Activated naive CD4-positive, alpha-beta T cell treated with anti-CD3 and anti-CD28 coated beads, Interleukin-2, amount 50 U/mL, for 16 hours (primary cell): ENCODE results near the gene VAV2.

Experiments used
- DNase-seq: peaks from one replicate; pipeline ENCODE4 v3.0.0-alpha.2; 2020

VAV2 gene

GRCh38 chr9:133950192-133950591, 41.9 kb downstream of the VAV2 start:
- DNase-seq: no peak

- no peak for DNase-seq
These were observed 42.5 kb downstream of the VAV2 start for GRCh38 chr9:133949486-133950061.

DNA sequence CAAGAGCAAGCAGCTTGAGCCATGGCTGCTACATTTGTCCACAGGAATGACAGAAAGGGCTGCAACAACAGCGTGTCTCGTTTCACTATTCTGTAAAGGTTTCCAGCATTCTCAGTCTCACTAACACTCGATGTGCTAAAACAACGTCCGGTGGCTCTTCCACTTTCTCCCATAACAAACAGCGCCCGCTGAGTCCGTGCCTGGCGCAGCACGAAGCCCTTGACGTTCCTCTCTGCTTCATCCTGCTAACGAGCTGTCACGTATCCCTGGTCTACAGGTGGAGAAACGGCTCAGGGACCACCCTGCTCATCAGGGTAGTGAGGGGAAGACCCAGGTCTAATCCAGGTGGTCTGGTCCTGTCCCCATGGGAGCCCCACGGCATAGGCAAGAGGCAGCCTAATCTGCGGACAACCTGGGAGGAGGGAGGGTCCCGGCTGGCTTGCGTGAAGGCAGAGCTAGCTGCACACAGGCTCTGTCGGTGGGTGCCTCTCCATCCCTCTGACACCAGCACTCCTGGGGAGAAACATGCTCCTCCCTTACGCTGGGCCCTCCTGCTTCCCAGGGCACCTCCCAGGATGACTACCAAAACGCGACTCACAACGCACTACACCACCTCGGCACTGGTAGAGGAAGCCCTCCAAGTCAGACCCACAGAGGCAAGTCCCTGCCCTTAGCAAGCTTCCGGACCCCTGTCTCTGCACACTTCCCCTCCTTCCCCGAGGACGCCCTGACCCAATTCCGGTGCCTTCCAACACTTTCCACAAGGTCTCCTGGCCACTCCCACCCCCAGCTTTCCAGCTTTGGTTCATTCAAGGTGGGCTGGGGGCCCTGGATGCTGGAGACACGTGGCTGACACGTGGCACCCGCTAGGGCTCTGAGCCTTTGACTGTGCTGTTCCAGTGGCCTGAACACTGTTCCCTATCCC, 43.3 kb downstream of the VAV2 start:
- DNase-seq: no peak

- no peak for DNase-seq
These were observed 44.0 kb downstream of the VAV2 start for GRCh38 chr9:133948131-133948530.

GRCh38 chr9:133946840-133947486, 45.2 kb downstream of the VAV2 start:
- DNase-seq: no peak

DNA sequence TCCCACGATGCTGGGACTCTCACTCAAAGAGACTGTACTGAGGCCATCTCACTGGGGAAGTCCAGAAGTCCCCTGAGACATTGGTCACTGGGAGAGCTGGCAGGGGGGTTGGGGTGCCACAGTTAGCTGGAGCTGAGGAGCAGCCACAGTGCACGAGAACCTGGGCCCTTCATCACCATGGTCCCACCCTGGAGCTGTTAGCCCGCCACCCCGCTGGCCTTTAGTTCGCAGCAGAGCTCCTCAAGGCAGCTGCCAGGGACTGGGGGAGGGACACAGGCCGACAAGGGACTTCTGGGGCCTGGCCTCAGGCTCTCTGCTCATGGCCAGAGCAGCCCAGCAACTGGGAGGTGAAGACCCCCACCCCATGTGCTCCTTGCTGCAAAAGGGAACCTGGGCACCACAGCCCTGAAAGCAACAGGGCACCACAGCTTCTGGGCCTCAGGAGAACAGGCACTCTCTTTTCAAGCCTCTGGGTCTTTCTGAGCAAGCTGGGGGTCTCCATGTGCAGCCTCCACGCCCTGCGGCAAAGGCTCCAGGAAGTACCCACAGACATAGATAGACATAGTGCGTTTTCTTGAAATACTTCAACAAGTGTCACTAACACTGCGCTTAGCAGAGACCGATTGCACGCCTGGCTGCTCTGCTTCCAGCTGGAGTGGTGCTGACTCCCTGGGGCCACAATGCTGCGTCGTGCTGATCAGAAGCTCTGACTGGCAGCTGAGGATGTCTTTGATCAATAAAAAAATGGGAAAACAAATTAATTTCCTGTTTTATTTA, 46.0 kb downstream of the VAV2 start:
- no peak for DNase-seq

DNA sequence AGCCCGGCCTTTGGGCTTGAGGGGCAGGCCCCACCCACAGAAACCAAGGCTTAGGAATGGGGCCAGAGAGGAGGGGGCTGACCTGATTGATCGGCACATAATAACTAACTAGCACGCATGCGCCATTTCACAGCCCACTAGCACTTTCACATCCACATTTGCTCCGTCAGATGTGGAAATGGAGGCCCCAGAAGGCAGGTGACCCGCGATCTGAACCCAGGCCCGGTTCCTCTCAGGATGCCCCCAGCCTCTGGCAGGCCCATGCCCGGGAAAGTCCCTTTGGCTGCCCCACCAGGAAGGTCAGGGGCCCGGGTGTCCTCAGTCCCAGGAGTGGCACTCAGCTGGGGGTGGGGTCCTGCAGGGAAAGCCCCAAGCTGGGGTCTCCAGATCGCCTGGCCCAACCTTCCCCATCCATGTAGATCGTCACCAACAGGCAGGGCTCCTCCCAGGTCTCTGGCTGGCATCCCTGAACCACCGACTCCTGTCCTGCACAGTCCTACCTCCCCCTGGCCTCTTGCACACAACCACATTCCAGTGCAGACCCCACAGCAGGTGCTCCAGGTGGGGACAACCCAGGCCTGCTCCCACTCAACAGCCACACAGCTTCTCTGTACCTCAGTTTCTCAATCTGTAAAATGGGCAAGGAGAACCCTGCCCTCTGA, 46.7 kb downstream of the VAV2 start:
- DNase-seq: no peak

DNA sequence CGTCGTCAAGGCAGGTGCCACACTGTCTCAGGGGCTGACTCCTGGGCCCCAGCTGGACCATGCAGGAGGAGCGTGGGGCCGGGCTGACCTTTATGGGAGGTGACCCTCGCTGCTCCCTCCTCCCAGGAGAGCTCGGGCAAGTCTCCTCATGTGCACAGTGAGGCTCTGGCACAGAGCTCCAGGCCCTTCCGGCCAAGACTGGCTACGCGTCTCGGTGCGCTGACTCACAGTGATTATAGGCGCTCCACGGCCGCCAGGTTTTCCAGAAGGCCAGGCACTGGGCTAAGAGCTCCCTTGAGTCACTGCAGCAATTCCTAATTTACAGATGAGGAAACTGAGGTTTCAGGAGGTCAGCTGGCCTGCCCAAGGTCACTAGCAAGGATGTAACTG, 47.4 kb downstream of the VAV2 start:
- no peak for DNase-seq

DNA sequence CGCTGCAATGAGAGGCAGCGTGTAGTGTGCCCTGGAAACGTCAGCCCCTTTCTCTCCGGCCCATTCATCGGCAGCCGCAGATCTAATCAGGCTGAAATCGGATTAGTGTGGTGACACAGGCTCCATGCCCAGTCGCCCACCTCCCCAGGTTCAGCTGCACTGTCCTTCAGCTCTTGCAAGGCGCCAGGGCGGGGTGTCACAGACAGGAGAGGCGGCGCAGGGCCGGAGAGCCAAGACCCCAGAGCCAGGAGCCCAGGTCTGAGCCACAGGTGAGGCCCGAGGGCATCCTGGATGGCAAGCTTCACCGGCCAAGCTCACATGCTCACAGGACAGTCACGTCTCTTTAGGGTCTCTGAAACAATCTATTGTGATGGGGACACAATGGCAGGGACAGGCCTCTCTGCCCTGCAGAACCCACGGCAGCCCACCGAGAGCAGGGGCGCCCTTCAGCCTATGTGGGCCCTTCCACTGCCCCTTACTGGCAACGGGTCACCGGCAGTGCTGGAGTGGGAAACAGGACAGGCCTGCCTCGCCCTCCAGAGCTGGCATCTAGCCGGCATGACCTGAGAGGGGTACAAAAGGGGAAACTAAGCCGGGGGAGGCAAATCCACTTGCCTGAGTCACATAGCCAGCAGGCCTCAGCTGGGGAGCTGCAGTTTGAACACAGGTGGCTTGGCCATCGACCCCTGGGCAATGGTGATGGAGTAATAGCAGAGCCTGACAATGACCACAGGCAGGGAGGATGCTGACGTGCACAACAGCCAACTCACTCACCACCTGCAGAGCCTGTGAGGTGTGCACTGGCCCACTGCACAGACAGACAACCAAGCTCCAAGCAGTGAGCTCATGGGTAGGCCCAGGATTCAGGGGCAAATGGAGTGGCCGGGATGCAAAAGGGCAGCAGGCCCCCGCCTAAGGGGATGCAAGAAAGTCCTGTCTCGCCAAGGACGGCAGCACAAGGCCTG, 48.1 kb downstream of the VAV2 start:
- DNase-seq: no peak

DNA sequence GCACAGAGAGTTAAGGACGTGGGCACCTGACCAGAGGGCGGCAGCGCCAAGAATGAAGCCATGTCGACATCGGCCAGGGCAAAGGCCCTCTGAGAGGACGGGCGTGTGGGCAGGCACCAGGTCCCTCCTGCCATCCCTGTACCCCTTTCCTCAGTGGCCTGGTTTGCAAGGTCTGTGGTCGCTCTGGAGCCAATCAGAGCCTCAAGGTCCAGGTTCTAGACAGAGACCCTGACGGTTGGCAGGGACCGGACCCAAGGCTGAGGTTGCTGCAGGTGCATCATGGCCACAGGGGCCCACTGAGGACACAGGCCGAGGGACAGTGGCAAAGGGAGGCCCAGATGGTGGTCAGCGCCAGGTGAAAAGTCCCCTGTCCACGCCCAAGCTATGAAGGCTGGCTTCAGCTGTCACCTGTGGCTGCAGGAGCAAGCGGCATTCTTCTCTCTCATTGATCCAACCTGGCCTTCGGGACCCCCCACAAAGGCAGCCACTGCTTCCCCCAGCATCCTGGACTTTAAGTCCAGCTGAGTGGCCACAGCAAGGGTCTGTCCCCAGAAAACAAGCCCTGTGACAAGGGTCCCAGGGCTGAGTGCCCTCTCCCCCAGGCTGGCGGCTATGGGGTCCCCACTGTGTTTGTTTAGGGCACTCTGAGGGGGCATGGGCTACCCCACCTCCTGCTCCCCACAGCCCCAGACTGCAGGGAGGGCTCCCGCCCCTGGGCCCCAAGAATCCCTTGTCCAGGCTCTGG, 48.9 kb downstream of the VAV2 start:
- DNase-seq: no peak

DNA sequence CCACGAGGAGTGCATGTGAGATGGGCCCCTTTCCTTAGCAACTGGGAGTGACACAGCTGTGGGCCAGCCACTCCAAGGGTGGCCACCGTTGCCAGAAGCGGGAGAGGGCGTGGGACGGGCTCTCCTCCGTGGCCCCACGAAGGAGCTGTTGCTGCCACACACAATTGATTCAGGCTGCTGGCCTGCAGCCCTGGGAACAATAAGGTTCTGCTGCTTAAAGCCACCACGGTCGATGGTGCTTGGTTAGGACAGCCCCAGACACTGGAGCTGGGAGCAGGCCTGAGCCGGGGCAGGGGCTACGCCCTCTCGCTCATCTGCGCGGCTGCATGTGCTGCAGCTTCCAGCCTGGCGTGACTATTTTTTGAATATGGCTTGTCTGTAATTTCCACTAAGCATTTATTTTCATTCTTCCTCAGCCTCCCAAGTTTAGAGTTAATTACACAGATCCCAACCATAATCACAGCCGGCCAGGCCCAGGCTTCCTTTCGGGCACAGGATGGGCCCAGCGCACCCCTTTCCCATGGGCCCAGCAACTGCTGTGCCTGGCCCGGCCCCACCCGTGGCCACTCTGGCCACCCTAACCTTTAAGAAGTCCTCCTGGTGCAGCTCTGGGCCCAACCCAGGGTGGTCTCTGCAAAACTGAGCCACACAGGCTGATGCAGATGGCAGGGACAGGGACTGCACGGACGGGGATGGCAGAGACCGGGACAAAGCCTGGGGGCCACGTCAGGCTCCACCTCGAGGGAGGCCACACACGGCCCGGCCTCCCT, 49.7 kb downstream of the VAV2 start:
- DNase-seq: no peak

GRCh38 chr9:133939845-133940244, 52.3 kb downstream of the VAV2 start:
- DNase-seq: no peak

GRCh38 chr9:133939171-133939785, 52.8 kb downstream of the VAV2 start:
- no peak for DNase-seq

DNA sequence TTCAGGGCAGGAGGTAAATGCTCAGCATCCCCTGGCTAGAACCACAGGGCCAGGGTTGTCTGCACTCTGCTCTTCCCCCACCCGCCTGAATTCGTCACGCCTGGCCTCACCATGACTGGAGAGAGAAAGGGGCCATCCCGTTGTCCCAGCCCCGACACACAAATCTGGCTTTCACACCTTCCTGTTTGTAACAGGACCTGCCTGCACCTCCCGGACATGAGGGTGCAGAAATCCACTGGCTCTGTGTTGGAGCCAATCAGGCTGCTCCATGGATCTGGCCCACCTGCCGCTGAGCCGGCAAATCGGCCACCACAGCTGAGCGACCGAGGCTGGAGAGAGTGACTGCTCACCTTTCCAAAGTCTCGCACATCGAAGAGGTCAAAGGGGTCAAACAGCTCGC, 53.4 kb downstream of the VAV2 start:
- DNase-seq: no peak

DNA sequence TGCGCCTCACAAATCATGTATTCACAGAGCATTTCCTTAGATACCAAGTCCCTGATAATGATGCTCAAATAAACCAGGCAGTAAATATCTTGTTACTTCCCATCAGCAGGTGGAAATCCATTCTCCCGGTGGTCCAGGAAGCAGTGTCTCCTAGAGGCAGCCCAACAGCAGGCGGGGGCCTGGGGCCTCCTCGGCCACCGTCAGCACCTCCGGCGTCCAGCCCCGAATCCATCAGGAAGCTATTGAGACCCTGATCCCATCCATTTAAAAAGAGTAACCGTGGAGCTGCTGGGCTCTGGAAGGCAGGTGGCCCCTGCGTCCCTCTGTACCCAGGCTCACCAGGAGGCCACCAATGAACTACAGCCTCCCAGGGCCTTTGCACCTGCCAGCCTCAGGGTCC, 54.0 kb downstream of the VAV2 start:
- DNase-seq: no peak

DNA sequence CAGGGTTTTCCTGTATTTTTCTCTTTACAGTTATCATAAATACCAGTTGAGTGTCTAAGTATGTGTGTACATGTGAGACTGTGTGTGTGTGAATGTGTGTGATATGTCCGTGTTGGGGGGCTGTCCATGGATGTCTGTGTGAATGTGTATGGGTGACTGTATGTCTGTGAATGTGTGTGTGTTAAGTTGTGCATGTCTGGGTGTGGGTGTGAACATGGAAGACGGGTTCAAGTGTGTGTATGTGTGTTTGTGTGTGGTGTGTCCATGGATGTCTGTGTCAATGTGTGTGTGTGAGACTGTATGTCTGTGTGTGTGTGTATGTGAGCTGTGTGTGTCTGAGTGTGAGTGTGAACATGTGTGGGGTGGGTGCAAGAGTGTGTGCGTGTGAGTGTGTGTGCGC, 55.0 kb downstream of the VAV2 start:
- DNase-seq: no peak

DNA sequence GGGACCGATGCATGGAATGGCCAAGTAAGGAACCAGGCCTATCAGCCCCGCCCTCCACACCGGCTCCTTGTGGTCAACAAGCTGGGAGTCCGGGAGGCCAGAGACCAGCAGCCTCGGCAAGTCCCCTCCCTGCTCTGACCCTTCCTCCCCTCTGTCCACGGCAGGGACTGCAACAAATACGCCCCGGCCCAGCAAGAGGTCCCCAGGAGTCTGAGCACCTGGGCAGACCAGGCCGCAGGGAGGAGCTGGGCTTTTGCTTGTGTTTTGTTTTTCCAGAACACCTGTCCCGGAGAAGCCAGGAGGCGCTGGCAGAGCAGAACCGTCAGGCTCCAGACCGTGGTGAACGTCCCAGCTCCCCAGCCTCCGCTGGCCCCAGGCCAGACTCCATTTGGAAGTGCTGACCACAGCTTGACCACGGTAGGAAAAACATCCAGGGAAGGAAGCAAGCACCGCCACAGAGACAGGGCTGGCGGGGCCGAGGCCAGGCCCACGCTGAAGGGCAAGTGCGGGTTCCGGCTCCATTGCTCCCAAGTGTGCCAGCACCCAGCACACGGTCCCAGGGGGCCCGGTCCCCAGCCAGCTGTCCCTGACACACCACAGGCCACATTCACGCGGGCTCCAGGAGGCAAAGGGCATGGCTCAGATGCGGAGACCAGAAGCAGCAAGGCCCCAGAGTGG, 56.7 kb downstream of the VAV2 start:
- no peak for DNase-seq

GRCh38 chr9:133934482-133935232, 57.5 kb downstream of the VAV2 start:
- no peak for DNase-seq
